Trophoblast cell (in vitro differentiated cells and primary cell): ENCODE results near the gene ITGB5.

Experiments
- DNase-seq, 2 donors: peaks; one replicate each; pipeline ENCODE4 v3.0.0-alpha.2; 2016
- H2AFZ ChIP-seq: 2 replicates; pipeline ENCODE4 v1.6.1; 2013; ENCODE audit warnings: low read length, moderate library complexity, mild to moderate bottlenecking; ENCODE audit not compliant: insufficient read depth, poor library complexity
- H2AK5ac ChIP-seq: 2 replicates; pipeline ENCODE4 v1.6.1; 2013; ENCODE audit warnings: mild to moderate bottlenecking, low read length
- H2BK120ac ChIP-seq: 2 replicates; pipeline ENCODE4 v1.6.1; 2013; ENCODE audit warnings: low read length, mild to moderate bottlenecking, moderate library complexity; ENCODE audit not compliant: insufficient read depth, poor library complexity
- H2BK12ac ChIP-seq: 2 replicates; pipeline ENCODE4 v1.6.1; 2013; ENCODE audit warnings: mild to moderate bottlenecking, low read length, moderate library complexity
- H2BK5ac ChIP-seq: 2 replicates; pipeline ENCODE4 v1.6.1; 2013; ENCODE audit warnings: low read length, low read depth, moderate library complexity, mild to moderate bottlenecking; ENCODE audit not compliant: poor library complexity
- H3K14ac ChIP-seq: 2 replicates; pipeline ENCODE4 v1.6.1; 2013; ENCODE audit warnings: mild to moderate bottlenecking, low read length
- H3K18ac ChIP-seq: 2 replicates; pipeline ENCODE4 v1.6.1; 2013; ENCODE audit warnings: mild to moderate bottlenecking, low read length
- H3K23ac ChIP-seq: 2 replicates; pipeline ENCODE4 v1.6.1; 2013; ENCODE audit warnings: low read length
- H3K27ac ChIP-seq: 2 replicates; pipeline ENCODE4 v1.5.1; 2013; ENCODE audit warnings: low read depth, mild to moderate bottlenecking, inconsistent platforms, low read length, moderate library complexity
- H3K27me3 ChIP-seq: 2 replicates; pipeline ENCODE4 v1.6.1; 2013; ENCODE audit warnings: inconsistent platforms, mild to moderate bottlenecking, low read length, moderate library complexity; ENCODE audit not compliant: insufficient read depth
- H3K36me3 ChIP-seq, 2 experiments: 1 replicate in 1 of 2; 2 replicates in 1 of 2; pipeline ENCODE4 v1.6.1; 2013; ENCODE audit warnings: low read length in 2 of 2, mild to moderate bottlenecking in 2 of 2, moderate library complexity in 1 of 2; ENCODE audit not compliant: insufficient read depth in 2 of 2, control insufficient read depth in 1 of 2
- H3K4ac ChIP-seq: 2 replicates; pipeline ENCODE4 v1.6.1; 2013; ENCODE audit warnings: low read depth, mild to moderate bottlenecking, low read length, moderate library complexity
- H3K4me1 ChIP-seq, 2 experiments: 1 replicate in 1 of 2; 2 replicates in 1 of 2; pipeline ENCODE4 v1.6.1; 2013; ENCODE audit warnings: low read length in 2 of 2, mild to moderate bottlenecking in 2 of 2, moderate library complexity in 1 of 2; ENCODE audit not compliant: insufficient read depth in 2 of 2, control insufficient read depth in 1 of 2
- H3K4me2 ChIP-seq: 2 replicates; pipeline ENCODE4 v1.6.1; 2013; ENCODE audit warnings: inconsistent platforms, mild to moderate bottlenecking, low read length, moderate library complexity
- H3K4me3 ChIP-seq: 2 replicates; pipeline ENCODE4 v1.5.1; 2013; ENCODE audit warnings: mild to moderate bottlenecking, low read depth, low read length, inconsistent platforms
- H3K79me1 ChIP-seq: one replicate; pipeline ENCODE4 v1.6.1; 2013; ENCODE audit warnings: low read length
- H3K79me2 ChIP-seq: 2 replicates; pipeline ENCODE4 v1.6.1; 2013; ENCODE audit warnings: low read length, mild to moderate bottlenecking; ENCODE audit not compliant: control insufficient read depth, insufficient read depth, poor library complexity
- H3K9ac ChIP-seq: 2 replicates; pipeline ENCODE4 v1.6.1; 2013; ENCODE audit warnings: mild to moderate bottlenecking, low read length
- H3K9me3 ChIP-seq: 2 replicates; pipeline ENCODE4 v1.6.1; 2013; ENCODE audit warnings: low read depth, mild to moderate bottlenecking, control low read depth, inconsistent platforms, low read length; ENCODE audit not compliant: insufficient read depth
- H4K12ac ChIP-seq: 2 replicates; pipeline ENCODE4 v1.6.1; 2013; ENCODE audit warnings: low read depth, mild to moderate bottlenecking, low read length, moderate library complexity
- H4K8ac ChIP-seq: 2 replicates; pipeline ENCODE4 v1.6.1; 2013; ENCODE audit warnings: low read depth, mild to moderate bottlenecking, low read length, moderate library complexity
- H4K91ac ChIP-seq: one replicate; pipeline ENCODE4 v1.6.1; 2013; ENCODE audit warnings: low read depth, mild to moderate bottlenecking, low read length, moderate library complexity
- WGBS: extraction: QIAGEN DNeasy Blood & Tissue Kit; methylation state at CpG from one replicate; pipeline ENCODE4 v1.1.7; 2013; ENCODE audit warnings: missing lambda C conversion rate; ENCODE audit not compliant: insufficient read length, insufficient coverage; ENCODE audit errors: extremely low coverage; 5-methylcytosine and 5-hydroxymethylcytosine counted together

Gene ITGB5

DNA sequence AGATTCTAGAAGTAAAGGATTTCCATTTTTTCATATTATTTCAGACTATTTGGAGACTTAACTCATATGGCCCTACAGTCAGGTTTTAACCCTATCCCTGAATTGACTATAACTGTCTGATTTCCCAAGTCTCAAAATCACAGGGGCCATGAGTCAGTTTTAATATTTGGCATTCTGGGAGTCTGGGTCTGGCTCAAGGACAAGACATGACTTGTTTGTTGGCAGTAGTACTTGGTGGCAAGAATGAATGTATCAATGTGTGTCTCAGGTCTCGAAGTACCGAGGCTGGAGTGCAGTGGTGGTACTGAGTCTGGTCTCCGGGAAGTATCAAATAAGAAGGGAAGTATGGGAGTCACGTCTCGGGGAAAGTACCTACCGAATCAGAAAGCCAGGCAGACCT lies 146.1 kb downstream of the ITGB5 start:
- Histone ChIP-seq H3K27me3 (no peaks in the 10 kb centered on the region), H3K23ac (no peak overlapping the region), H3K36me3 (peaks cover 25 to 41% of the 10 kb centered on the region in 2 experiments), H3K79me2 (no peaks in the 10 kb centered on the region), H4K91ac (no peak overlapping the region), H3K4me2 (no peak overlapping the region), H4K12ac (no peak overlapping the region), H3K9ac (no peak overlapping the region), H3K9me3 (no peaks in the 10 kb centered on the region), H3K4me1 (peaks cover 0 to 4% of the 10 kb centered on the region in 2 experiments), H2BK120ac (no peak overlapping the region), H4K8ac (no peak overlapping the region), H2BK12ac (no peak overlapping the region), H3K4me3 (no peak overlapping the region), H3K18ac (no peak overlapping the region), H3K4ac (no peak overlapping the region), H2AFZ (no peak overlapping the region), H3K14ac (no peak overlapping the region), H2AK5ac (no peak overlapping the region), H3K27ac (no peak overlapping the region), H2BK5ac (no peak overlapping the region), H3K79me1 (no peaks in the 10 kb centered on the region)
- no CpG with 5 or more reads among the region's 6 CpGs for WGBS
- DNase-seq = no peak

DNA sequence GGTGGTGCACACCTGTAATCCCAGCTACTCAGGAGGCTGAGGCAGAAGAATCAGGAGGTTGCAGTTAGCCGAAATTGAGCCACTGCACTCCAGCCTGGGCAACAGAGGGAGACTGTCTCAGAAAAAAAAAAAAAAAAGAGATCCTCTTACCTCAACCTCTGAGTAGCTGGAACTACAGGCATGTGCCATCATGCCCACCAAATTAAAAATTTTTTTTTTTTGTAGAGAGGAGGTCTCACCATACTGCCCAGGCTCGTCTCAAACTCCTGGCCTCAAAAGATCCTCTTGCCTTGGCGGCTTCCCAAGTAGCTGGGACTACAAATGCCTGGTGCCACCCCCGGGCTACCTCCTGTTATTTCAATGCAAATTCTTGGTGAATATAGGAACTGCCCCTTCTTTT lies 155.4 kb downstream of the ITGB5 start:
- Histone ChIP-seq H2BK120ac (no peak overlapping the region), H2BK5ac (no peak overlapping the region), H3K79me1 (peaks cover 4% of the 10 kb centered on the region), H3K4me1 (peaks cover 2 to 3% of the 10 kb centered on the region in 2 experiments), H3K4me3 (no peak overlapping the region), H4K8ac (no peak overlapping the region), H3K36me3 (peaks cover 9 to 12% of the 10 kb centered on the region in 2 experiments), H3K18ac (no peak overlapping the region), H4K91ac (no peak overlapping the region), H3K27ac (no peak overlapping the region), H3K4me2 (no peak overlapping the region), H3K9me3 (no peaks in the 10 kb centered on the region), H3K9ac (no peak overlapping the region), H2AK5ac (no peak overlapping the region), H2BK12ac (no peak overlapping the region), H3K14ac (no peak overlapping the region), H4K12ac (no peak overlapping the region), H3K23ac (no peak overlapping the region), H3K79me2 (peaks cover 4% of the 10 kb centered on the region), H2AFZ (no peak overlapping the region), H3K4ac (peak overlapping the region; percentile 69), H3K27me3 (no peaks in the 10 kb centered on the region)
- DNase-seq = no peak
- no CpG with 5 or more reads among the region's 4 CpGs for WGBS

- Histone ChIP-seq H3K9me3 (no peaks in the 10 kb centered on the region), H2BK120ac (no peak overlapping the region), H3K18ac (peak overlapping the region; percentile 19), H3K4me2 (peak overlapping the region; percentile 75), H3K23ac (no peak overlapping the region), H2BK5ac (no peak overlapping the region), H4K91ac (peak overlapping the region; percentile 11), H3K27me3 (no peaks in the 10 kb centered on the region), H2AK5ac (no peak overlapping the region), H3K4me3 (peak overlapping the region; percentile 88), H3K14ac (peak overlapping the region; percentile 89), H3K27ac (no peak overlapping the region), H3K4ac (peak overlapping the region; percentile 64), H4K8ac (peak overlapping the region; percentile 83), H3K36me3 (peaks cover 9 to 10% of the 10 kb centered on the region in 2 experiments), H2AFZ (no peak overlapping the region), H3K79me2 (peaks cover 4% of the 10 kb centered on the region), H3K9ac (no peak overlapping the region), H4K12ac (no peak overlapping the region), H2BK12ac (no peak overlapping the region), H3K4me1 (peaks cover 2 to 3% of the 10 kb centered on the region in 2 experiments), H3K79me1 (peaks cover 4% of the 10 kb centered on the region)
- DNase-seq = no peak
- WGBS = no CpG with 5 or more reads among the region's 13 CpGs
These were observed 156.2 kb downstream of the ITGB5 start for GRCh38 chr3:124730941-124731297.

DNA sequence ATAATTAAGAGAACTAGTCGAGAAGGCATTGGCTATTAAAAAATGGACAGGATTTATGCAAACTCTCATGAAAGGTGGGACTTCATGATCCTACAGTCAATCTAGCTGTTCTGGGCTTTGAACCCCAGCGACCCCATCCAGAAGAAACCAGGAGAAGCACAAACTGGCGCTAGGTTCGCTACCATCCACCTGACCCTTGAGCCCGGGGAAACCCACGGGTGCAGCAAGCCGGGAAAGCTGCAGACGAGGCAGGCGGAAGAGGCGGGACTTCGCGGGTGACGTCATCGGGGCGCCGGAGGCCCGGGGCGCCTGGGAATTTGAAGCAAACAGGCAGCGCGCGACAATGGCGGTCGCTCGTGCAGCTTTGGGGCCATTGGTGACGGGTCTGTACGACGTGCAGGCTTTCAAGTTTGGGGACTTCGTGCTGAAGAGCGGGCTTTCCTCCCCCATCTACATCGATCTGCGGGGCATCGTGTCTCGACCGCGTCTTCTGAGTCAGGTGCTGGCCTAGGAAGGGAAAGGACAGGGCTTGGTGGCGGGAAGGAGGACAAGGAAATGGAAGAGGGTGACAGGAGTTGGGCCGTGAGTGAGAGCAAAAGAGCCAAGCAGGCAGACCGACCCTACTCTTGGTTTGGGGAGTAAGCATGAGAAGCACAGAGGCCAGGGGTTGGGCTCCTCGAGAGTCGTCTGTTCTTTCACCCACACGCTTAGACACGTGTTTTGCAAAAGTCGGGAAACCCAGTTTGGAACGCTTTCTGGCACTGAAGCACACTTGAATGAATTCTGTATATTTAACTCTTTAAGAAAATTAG lies 156.8 kb downstream of the ITGB5 start, which contains the start of gene UMPS:
UMPS (plus strand) TSS at position 324 of the 812 bp plus-strand sequence; CDS start at position 344, 20 bp downstream.
- H3K9me3 ChIP-seq = no peaks in the 10 kb centered on the region
- H3K4me1 ChIP-seq = peaks cover 2 to 3% of the 10 kb centered on the region in 2 experiments
- H2BK12ac ChIP-seq = no peak within 1 kb of the TSS
- peaks cover 5 to 6% of the 10 kb centered on the region in 2 experiments for H3K36me3 ChIP-seq
- H3K27ac ChIP-seq = no peak within 1 kb of the TSS
- H2AFZ ChIP-seq = peak within 1 kb of the TSS; percentile 92
- peak within 1 kb of the TSS; percentile 52 for H4K91ac ChIP-seq
- peaks cover 4% of the 10 kb centered on the region for H3K79me2 ChIP-seq
- peak within 1 kb of the TSS; percentile 7 for H2BK120ac ChIP-seq
- peak within 1 kb of the TSS; percentile 93 for H4K8ac ChIP-seq
- H3K4me3 ChIP-seq = peak within 1 kb of the TSS; percentile 88
- peak within 1 kb of the TSS; percentile 83 for H3K4me2 ChIP-seq
- WGBS = no CpG with 5 or more reads among the region's 44 CpGs
- no peaks in the 10 kb centered on the region for H3K27me3 ChIP-seq
- peak within 1 kb of the TSS; percentile 5 for H2AK5ac ChIP-seq
- peaks cover 4% of the 10 kb centered on the region for H3K79me1 ChIP-seq
- no peak within 1 kb of the TSS for H3K23ac ChIP-seq
- H4K12ac ChIP-seq = peak within 1 kb of the TSS; percentile 96
- H3K18ac ChIP-seq = peak within 1 kb of the TSS; percentile 64
- peak within 1 kb of the TSS; percentile 7 for H2BK5ac ChIP-seq
- H3K14ac ChIP-seq = peak within 1 kb of the TSS; percentile 89
- DNase-seq = peak; percentile 84 to 87
- peak within 1 kb of the TSS; percentile 64 for H3K4ac ChIP-seq
- H3K9ac ChIP-seq = peak within 1 kb of the TSS; percentile 86
